Measurements from ENCODE around the gene PCDHA12.

GRCh38 chr5:140857987-140858240, 17.2 kb upstream of the PCDHA12 start:
- TF ChIP-seq CTCF (IDR thresholded peaks at IDR 0.05): no peak
- TF ChIP-seq POLR2A (IDR thresholded peaks at IDR 0.05): no peak
